Hepatic stellate cell (primary cell): ENCODE results near the gene MYH15.

ENCODE experiments used
- DNase-seq: peaks from one replicate; pipeline ENCODE4 v3.0.0; 2011; ENCODE audit warnings: low spot score

The MYH15 gene

GRCh38 chr3:108510496-108510895, at the start of gene MYH15:
Gene MYH15, minus strand, starts transcription at chr3:108510596. Its CDS starts 66 bp downstream, at chr3:108510530.
- DNase-seq = no peak

DNA sequence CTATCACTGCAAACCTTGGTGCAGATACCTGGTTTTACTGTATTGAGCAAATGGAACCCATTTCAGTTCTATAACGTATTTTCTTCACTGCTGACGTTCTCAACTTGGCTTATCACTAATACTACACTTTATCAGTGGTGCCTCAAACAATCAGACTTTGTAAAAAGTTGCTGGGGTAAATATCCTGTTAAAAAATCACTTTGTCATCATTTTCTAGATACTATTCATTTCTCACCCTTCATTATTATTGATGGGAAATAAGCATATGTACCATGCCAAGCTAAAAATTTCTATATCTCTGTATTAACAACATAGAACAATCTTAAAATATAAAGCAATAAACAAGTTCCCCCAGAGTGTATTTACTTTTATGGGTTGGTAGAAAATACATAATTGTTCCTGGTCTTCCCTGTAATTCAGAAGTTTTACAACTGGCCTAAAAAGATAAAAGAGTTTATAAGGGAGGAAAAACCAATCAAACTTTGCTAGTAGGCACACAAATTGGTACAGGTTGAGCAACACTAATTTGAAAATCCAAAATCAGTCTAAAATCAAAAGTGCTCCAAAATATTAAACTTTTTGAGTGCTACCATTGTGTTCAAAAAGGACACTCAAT, 45.7 kb upstream of the MYH15 start:
- no peak for DNase-seq

DNA sequence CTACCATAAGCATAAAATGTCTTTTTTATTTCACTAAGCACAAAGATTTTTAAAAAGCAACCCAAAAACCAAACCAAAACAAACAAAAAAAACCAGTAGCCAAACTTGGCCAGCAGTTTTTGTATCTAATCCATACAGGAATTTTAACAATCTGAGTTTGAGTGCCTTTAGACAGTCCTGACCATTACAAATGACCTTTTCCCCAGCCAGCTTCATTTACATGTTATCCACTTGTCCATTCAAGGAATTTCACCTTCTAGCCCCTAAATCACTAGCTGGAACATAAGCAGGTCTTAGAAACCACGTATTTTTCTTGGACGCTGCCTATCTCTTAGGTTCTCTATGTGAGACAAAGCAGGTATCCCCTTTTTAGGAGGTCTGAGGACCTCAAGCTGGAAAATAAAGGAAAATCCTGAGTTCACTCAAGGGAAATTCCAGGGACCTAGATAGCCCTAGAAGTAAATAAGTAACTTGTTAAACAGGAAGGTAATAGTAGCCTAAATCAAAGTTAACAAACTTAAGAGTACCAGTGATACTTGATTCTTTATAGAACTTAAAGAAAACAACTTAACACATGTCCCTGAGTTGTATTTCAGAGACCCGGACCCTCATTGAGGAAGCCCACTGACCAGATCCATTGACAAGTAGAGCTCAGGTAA, 44.6 kb upstream of the MYH15 start:
- DNase-seq = no peak

DNA sequence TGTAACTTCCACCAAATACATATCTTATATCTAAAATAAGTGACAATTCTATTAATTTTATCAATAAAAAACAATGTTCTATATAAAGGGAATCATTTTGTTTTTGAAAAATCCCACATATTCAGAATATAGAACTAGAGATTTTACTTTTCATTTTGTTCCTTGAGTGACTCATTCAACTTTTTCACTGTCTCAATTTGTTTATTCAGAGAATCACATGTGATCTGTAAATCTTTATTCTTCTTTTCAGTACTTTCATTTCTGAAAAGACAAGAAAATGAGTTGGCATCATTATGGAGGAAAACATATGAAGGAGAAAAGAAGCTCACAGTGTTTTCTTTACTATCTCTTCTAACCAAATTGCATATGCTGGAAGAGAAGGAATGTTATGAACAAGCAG, 43.8 kb upstream of the MYH15 start:
- no peak for DNase-seq

GRCh38 chr3:108552267-108553159, 42.1 kb upstream of the MYH15 start:
- no peak for DNase-seq

GRCh38 chr3:108548886-108549285, 38.5 kb upstream of the MYH15 start:
- DNase-seq = no peak

GRCh38 chr3:108548304-108548703, 37.9 kb upstream of the MYH15 start:
- DNase-seq = no peak

GRCh38 chr3:108546692-108547091, 36.3 kb upstream of the MYH15 start:
- DNase-seq = no peak

- no peak for DNase-seq
Measured at GRCh38 chr3:108546247-108546646, 35.9 kb upstream of the MYH15 start.

DNA sequence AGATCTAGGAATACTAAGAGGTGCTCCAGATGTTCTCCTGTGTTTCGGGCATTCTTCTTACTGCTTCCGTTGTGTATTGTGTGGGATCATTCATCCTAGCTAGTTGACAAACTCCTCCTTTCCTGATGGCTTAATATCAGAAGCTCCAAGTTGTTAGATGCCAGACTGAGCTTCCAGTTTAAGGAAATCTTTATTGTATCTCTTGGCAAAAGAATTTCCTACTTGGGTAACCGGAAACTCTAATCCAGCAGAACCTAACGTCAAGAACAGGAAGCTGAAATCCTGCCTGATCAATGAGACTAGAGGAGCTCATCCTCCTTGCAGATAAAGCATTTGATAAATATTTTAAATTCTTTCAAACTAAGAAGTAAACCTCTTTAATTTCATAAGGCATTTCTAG, 27.7 kb upstream of the MYH15 start:
- no peak for DNase-seq

GRCh38 chr3:108528459-108529252, 18.3 kb upstream of the MYH15 start:
- no peak for DNase-seq

GRCh38 chr3:108527817-108528216, 17.4 kb upstream of the MYH15 start:
- DNase-seq = no peak

- DNase-seq = no peak
Measured at GRCh38 chr3:108527109-108527508, 16.7 kb upstream of the MYH15 start.

GRCh38 chr3:108525971-108526370, 15.6 kb upstream of the MYH15 start:
- DNase-seq = no peak

GRCh38 chr3:108525256-108525655, 14.9 kb upstream of the MYH15 start:
- no peak for DNase-seq

DNA sequence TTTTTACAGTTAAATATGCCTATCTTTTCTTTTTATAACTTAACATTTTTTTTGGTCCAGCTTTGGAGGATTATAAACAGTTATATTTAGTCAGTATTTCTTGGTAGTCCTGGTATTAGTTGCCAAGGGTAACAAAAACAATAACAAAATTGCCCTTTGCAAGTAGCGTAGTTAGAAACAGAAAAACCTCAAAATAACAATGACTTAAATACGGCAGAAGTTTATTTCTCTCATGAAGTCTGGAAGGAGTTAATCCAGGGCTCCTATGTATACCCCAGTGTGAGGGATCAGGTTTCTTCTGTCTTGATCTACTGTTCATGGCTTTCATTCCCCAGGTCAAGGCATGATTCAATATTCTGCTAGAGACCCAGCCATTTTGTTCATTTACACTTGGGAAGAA, 14.1 kb upstream of the MYH15 start:
- DNase-seq = no peak

GRCh38 chr3:108518895-108519294, 8.5 kb upstream of the MYH15 start:
- DNase-seq = no peak

DNA sequence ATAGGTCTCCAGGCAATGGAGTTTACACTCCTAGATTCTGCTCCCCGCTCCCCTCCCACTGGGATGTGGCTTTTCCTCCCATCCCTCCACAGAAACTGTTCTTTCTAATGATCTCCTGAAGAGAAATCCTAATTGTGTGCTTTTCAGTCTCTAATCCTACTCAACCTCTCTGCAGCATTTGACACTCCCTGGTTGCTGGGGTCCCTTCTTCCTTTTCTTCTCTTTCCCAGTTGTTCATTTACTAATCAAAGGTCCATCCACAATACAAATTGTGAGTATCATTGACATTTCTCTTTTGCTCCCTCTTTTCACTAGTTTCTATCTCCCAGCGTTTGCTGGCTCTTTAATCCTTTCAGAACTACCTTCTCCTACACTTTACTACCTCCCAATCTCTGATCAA, 6.5 kb upstream of the MYH15 start:
- no peak for DNase-seq

- no peak for DNase-seq
Measured at GRCh38 chr3:108513961-108514360, 3.6 kb upstream of the MYH15 start.

DNA sequence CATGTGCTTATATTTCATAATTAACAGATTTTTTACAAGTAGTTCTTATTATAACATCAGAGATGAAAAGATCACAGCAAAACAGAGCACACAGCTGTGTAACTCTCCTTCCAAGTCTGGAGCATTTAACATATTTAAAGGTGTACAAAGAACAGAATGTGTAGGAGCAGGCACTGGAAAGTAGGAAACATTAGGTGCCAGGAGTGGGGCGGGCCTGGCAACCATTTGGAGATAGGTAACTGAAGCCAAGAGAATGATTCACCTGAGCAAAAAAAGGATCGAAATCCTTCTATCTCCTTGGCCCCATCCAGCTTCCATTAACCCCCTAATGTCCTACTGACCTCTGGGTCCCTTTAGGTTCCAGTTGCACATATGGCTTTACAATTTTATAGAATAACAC, 2.3 kb upstream of the MYH15 start:
- no peak for DNase-seq

GRCh38 chr3:108511490-108511889, 1.1 kb upstream of the MYH15 start:
- no peak for DNase-seq

DNA sequence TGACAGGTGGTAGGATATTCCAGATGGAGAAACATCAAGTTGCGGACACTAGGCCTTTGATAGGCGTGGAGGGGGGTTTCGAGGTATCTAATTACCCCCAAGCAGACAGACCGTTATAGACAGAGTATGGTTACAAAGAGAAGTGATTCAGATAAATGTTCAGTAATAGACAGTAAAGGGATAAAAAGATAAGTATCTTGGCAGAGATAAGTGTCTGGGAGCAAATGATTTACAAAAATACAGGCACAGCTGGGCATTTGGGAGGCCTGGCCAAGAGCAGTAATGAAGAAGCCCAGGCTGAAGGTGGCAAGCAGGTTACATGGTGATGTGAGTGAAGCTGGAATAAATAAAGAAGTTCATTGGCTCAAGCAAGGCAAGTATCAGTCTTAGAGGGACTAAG, 659 bp upstream of the MYH15 start:
- no peak for DNase-seq
